ENCODE results near the gene PRDM7. TPM values are rescaled to one million over a fixed set of nuclear protein-coding genes. Genes with fewer than 3 reads are reported as not detected.

Gene PRDM7
- total and polyA plus RNA-seq, 2 of the 8 experiments (the other 6 are each of a cell fraction or from before 2014, with no cell fraction given), result 0.02 TPM; not detected in 1

- Histone ChIP-seq H3K4me2 (ENCODE audit: insufficient read depth in 1 of 2, low read depth in 2 of 2, low read length in 2 of 2) (no peak overlapping the region), H3K79me1 (ENCODE audit: low read depth, low read length) (no peaks in the 10 kb centered on the region), H3K4me3 (ENCODE audit: extremely low read depth in 1 of 4, insufficient read depth in 2 of 4, low read depth in 3 of 4, low read length in 4 of 4) (no peak overlapping the region), H3K14ac (ENCODE audit: insufficient read length) (no peak overlapping the region), H2BK120ac (replicated peaks; ENCODE audit: low read depth, low read length) (no peak overlapping the region), H3K4me1 (replicated peaks in 1 of 4; ENCODE audit: control insufficient read depth in 3 of 4, insufficient read depth in 4 of 4, low read length in 3 of 4) (no peaks in the 10 kb centered on the region), H3K27ac (ENCODE audit: low read depth, low read length) (no peak overlapping the region), H4K20me1 (replicated peaks in 1 of 2; ENCODE audit: control insufficient read depth in 1 of 2, insufficient read depth in 2 of 2, low read length in 2 of 2) (no peaks in the 10 kb centered on the region), H2BK20ac (ENCODE audit: low read length) (no peak overlapping the region), H3K27me3 (replicated peaks in 1 of 4; ENCODE audit: control insufficient read depth in 3 of 4, extremely low read depth in 1 of 4, insufficient read depth in 3 of 4, low read length in 3 of 4) (no peaks in the 10 kb centered on the region), H3K4ac (replicated peaks; ENCODE audit: insufficient read length, low read depth, low read length) (no peak overlapping the region), H2BK5ac (ENCODE audit: low read depth, low read length) (no peak overlapping the region), H4K8ac (ENCODE audit: extremely low read depth, insufficient read depth, low read length) (no peak overlapping the region), H2AFZ (ENCODE audit: low read length) (no peak overlapping the region), H3K36me3 (ENCODE audit: control insufficient read depth in 2 of 4, insufficient read depth in 4 of 4, low read length in 3 of 4) (no peaks in the 10 kb centered on the region), H3K23ac (ENCODE audit: insufficient read length) (no peak overlapping the region), H3K18ac (ENCODE audit: extremely low read depth, low read length) (no peak overlapping the region), H3K9me3 (ENCODE audit: insufficient read depth in 2 of 2, low read depth in 1 of 2, low read length in 1 of 2) (peaks cover 29 to 42% of the 10 kb centered on the region in 2 experiments), H3K56ac (replicated peaks; ENCODE audit: insufficient read length, low read depth, low read length) (no peak overlapping the region), H3K9ac (replicated peaks in 1 of 4; ENCODE audit: extremely low read depth in 1 of 4, low read depth in 3 of 4, low read length in 3 of 4) (no peak overlapping the region), H3K23me2 (ENCODE audit: low read depth, low read length) (no peaks in the 10 kb centered on the region), H4K5ac (ENCODE audit: insufficient read length, low read depth, low read length) (no peak overlapping the region), H3K79me2 (ENCODE audit: control insufficient read depth in 1 of 2, insufficient read depth in 2 of 2, low read length in 2 of 2) (no peaks in the 10 kb centered on the region), H2AK5ac (ENCODE audit: low read depth, low read length) (no peak overlapping the region), H2BK12ac (ENCODE audit: low read depth, low read length) (no peak overlapping the region), H4K91ac (replicated peaks; ENCODE audit: insufficient read length, low read length) (no peak overlapping the region), H2BK15ac (ENCODE audit: low read length) (no peak overlapping the region)
- FAIRE-seq (no peak), DNase-seq (ENCODE audit: low read depth in 1 of 2, low spot score in 2 of 2) (no peak)
- CTCF ChIA-PET (ENCODE audit: partially characterized antibody), result no interaction called here
- WGBS, 2 experiments (ENCODE audit: extremely low coverage in 1 of 2, insufficient coverage in 1 of 2, insufficient read length in 1 of 2, insufficient replicate concordance in 2 of 2, low coverage in 1 of 2, low lambda C conversion rate in 2 of 2, missing lambda C conversion rate in 1 of 2), result 67% methylated on average over 4 of the region's 4 CpGs; no CpG with 5 or more reads in 1 of the 2 experiments
- POLR2A ChIA-PET (ENCODE audit: partially characterized antibody), result no interaction called here
- TF ChIP-seq TBP (IDR thresholded peaks at IDR 0.05; ENCODE audit: low read depth, low read length), result no peak
- TF ChIP-seq TAF7 (optimal IDR thresholded peaks at IDR 0.05; ENCODE audit: borderline replicate concordance, low read depth, low read length), result no peak
- no peak for TF ChIP-seq HDAC6 (IDR thresholded peaks at IDR 0.05; ENCODE audit: low read depth, low read length)
- TF ChIP-seq SP4 (IDR thresholded peaks at IDR 0.05; ENCODE audit: low read length), result no peak
- TF ChIP-seq SP1 (IDR thresholded peaks at IDR 0.05; ENCODE audit: low read depth, low read length), result no peak
- TF ChIP-seq TEAD4 (IDR thresholded peaks at IDR 0.05; ENCODE audit: low read depth, low read length), result no peak
- TF ChIP-seq E2F6 (IDR thresholded peaks at IDR 0.05), result no peak
- no peak for TF ChIP-seq SRF (IDR thresholded peaks at IDR 0.05; ENCODE audit: low read depth, low read length)
- TF ChIP-seq JUN (IDR thresholded peaks at IDR 0.05; ENCODE audit: low read depth, low read length), result no peak
- no peak for TF ChIP-seq KDM5A (IDR thresholded peaks at IDR 0.05; ENCODE audit: low read length)
- TF ChIP-seq CHD1 (IDR thresholded peaks at IDR 0.05; ENCODE audit: low read depth, low read length), result no peak
- no peak for TF ChIP-seq ZNF274 (IDR thresholded peaks at IDR 0.05; ENCODE audit: borderline replicate concordance, extremely low read depth, low read length)
- no peak for TF ChIP-seq SIX5 (IDR thresholded peaks at IDR 0.05; ENCODE audit: low read depth, low read length)
- TF ChIP-seq CBX8 (IDR thresholded peaks at IDR 0.05; ENCODE audit: borderline replicate concordance, low read depth, low read length), result no peak
- TF ChIP-seq TCF12 (IDR thresholded peaks at IDR 0.05; ENCODE audit: low read depth, low read length), result no peak
- no peak for TF ChIP-seq RFX5 (IDR thresholded peaks at IDR 0.05; ENCODE audit: borderline replicate concordance, low read depth, low read length)
Measured at GRCh38 chr16:90054554-90054953, 22.6 kb downstream of the PRDM7 start.

Data from H1 (cell line).